GM12878 (cell line): Measurements from ENCODE around the gene CLEC12A. TPM values are rescaled to one million over a fixed set of nuclear protein-coding genes. Genes with fewer than 3 reads are reported as not detected.

ENCODE experiments used
- ATAC-seq: fragments of 200-7000 bp; cut with Tn5 transposase; 3 replicates; pipeline ENCODE4 v1.9.1; 2020; ENCODE audit warnings: mild to moderate bottlenecking, moderate library complexity
- BruUV-seq: library from RNA; stranded (reverse); fragments of 400-500 nt; replicated peaks from 2 replicates; lab custom pipeline; 2021; lab: Mats Ljungman, UMichigan
- CTCF ChIA-PET: fragments of 300-600 bp; sonication (Branson Sonifier 250); formaldehyde crosslinking; extraction: SDS; loops from one replicate; lab custom pipeline; 2021; ENCODE audit warnings: inconsistent platforms; lab: Yijun Ruan, JAX
- POLR2A ChIA-PET: fragments of 350-600 bp; formaldehyde crosslinking; extraction: SDS; loops from one replicate; lab custom pipeline; 2021; ENCODE audit warnings: inconsistent platforms; lab: Charles Lee
- RAD21 ChIA-PET: fragments of 300-600 bp; sonication (Branson Sonifier 250); formaldehyde crosslinking; loops from one replicate; lab custom pipeline; 2023; ENCODE audit warnings: antibody characterized with exemption; ENCODE audit not compliant: unreplicated experiment; lab: Charles Lee
- SMC1A ChIA-PET: fragments of 300-600 bp; sonication (Branson Sonifier 250); formaldehyde crosslinking; loops from one replicate; lab custom pipeline; 2023; ENCODE audit not compliant: unreplicated experiment, uncharacterized antibody; lab: Charles Lee
- DNase-seq: peaks from one replicate; pipeline ENCODE4 v3.0.0-alpha.2; 2011; ENCODE audit warnings: low read depth, low spot score
- FAIRE-seq: peaks from 3 replicates; lab custom pipeline; 2011; peaks lifted over from hg19 to GRCh38; lab: Jason Lieb, UNC
- H2AFZ ChIP-seq: 2 replicates; pipeline ENCODE4 v1.6.0; 2011; ENCODE audit warnings: low read depth, low read length, control low read depth; ENCODE audit not compliant: control insufficient read depth
- H3K27ac ChIP-seq: 2 replicates; pipeline ENCODE4 v1.5.1; 2011; ENCODE audit warnings: control low read depth; ENCODE audit not compliant: control insufficient read depth, insufficient read depth
- H3K27me3 ChIP-seq, 2 experiments: replicated peaks in 1 of 2; 2 replicates each; pipeline versions ENCODE4 v1.6.0 to v1.6.1; 2011; ENCODE audit warnings: low read length in 1 of 2; ENCODE audit not compliant: control insufficient read depth in 2 of 2, insufficient read depth in 2 of 2
- H3K36me3 ChIP-seq, 2 experiments: 2 replicates each; pipeline ENCODE4 v1.5.1; 2011; ENCODE audit warnings: low read length in 1 of 2; ENCODE audit not compliant: control insufficient read depth in 2 of 2, insufficient read depth in 2 of 2
- H3K4me1 ChIP-seq: 2 replicates; pipeline ENCODE4 v1.6.1; 2011; ENCODE audit warnings: mild to moderate bottlenecking, low read length, moderate library complexity, mixed read lengths; ENCODE audit not compliant: control insufficient read depth, insufficient read depth
- H3K4me2 ChIP-seq: 2 replicates; pipeline ENCODE4 v1.6.0; 2011; ENCODE audit warnings: control low read depth; ENCODE audit not compliant: control insufficient read depth, insufficient read depth
- H3K4me3 ChIP-seq: fragments of 200-600 bp; sonication (generic); 2 replicates; pipeline ENCODE4 v1.5.1; 2016
- H3K79me2 ChIP-seq: 2 replicates; pipeline ENCODE4 v1.6.0; 2011; ENCODE audit warnings: low read length; ENCODE audit not compliant: control insufficient read depth, insufficient read depth
- H3K9ac ChIP-seq: 2 replicates; pipeline ENCODE4 v1.8.0; 2011; ENCODE audit warnings: low read length, control low read depth, mixed read lengths; ENCODE audit not compliant: control insufficient read depth, insufficient read depth
- H3K9me3 ChIP-seq: replicated peaks from 3 replicates; pipeline ENCODE4 v1.5.1; 2011; ENCODE audit warnings: mild to moderate bottlenecking, low read length; ENCODE audit not compliant: control insufficient read depth, insufficient read depth
- H4K20me1 ChIP-seq: 2 replicates; pipeline ENCODE4 v1.6.0; 2011; ENCODE audit not compliant: control insufficient read depth, insufficient read depth
- BHLHE40 ChIP-seq, 2 experiments: fragments of 450-650 bp in 1 of 2; IDR thresholded peaks; 2 replicates each; pipeline ENCODE4 v1.6.1; 2011 to 2017; ENCODE audit warnings: low read depth in 2 of 2, borderline replicate concordance in 1 of 2, improper control_type of control experiment in 1 of 2, low read length in 1 of 2, mild to moderate bottlenecking in 1 of 2
- CHD1 ChIP-seq: IDR thresholded peaks from 2 replicates; pipeline ENCODE4 v1.6.1; 2012; ENCODE audit warnings: low read depth, low read length, improper control_type of control experiment
- MEF2B ChIP-seq: fragments of 450-650 bp; IDR thresholded peaks from 2 replicates; pipeline ENCODE4 v1.6.1; 2018; ENCODE audit warnings: mild to moderate bottlenecking, moderate library complexity; ENCODE audit not compliant: partially characterized antibody, poor library complexity, severe bottlenecking
- TAF1 ChIP-seq: IDR thresholded peaks from 2 replicates; pipeline ENCODE4 v1.6.1; 2011; ENCODE audit warnings: mild to moderate bottlenecking, low read depth, low read length, borderline replicate concordance
- in situ Hi-C: fragments of 300-500 bp; cut with MboI; formaldehyde crosslinking; loops from 9 replicates; pipeline ENCODE4 v1.14.3; 2018; ENCODE audit warnings: mixed read lengths
- intact Hi-C: fragments of 100-400 bp; cut with micrococcal nuclease; formaldehyde crosslinking; loops from one replicate; pipeline ENCODE4 v1.14.2; 2022; ENCODE audit not compliant: unreplicated experiment
- polyA plus RNA-seq, 11 experiments: library from polyadenylated mRNA; depleted of rRNA in 4 of 11; unstranded in 6 of 11; stranded (reverse) in 5 of 11; fragments of >200 nt; fragmentation: Nextera tagmentation in 4 of 11; fragmentation: Illumina TruSeq in 1 of 11; extraction: Ambion mirVana in 4 of 11; extraction: Trizol in 1 of 11; gene quantifications; 1 replicate in 1 of 11; 2 replicates in 10 of 11; pipeline versions ENCODE4 v1.2.1 to v1.2.3, GENCODE V29; 2011 to 2016; ENCODE audit warnings: inconsistent platforms in 2 of 11, missing spikeins in 2 of 11, low read depth in 1 of 11
- total RNA-seq, 4 experiments: library from RNA; depleted of rRNA in 3 of 4; stranded (reverse); fragments of >200 nt in 3 of 4; fragmentation: Illumina TruSeq in 1 of 4; extraction: Trizol in 1 of 4; gene quantifications; 2 replicates each; pipeline versions ENCODE4 v1.2.1 to v1.2.3, GENCODE V29; 2013 to 2021
- TF ChIP-seq, protein P1 (sequence below): fragments of 450-650 bp; formaldehyde crosslinking; IDR thresholded peaks from 2 replicates; pipeline ENCODE4 v1.5.0; 2022; ENCODE audit warnings: mild to moderate bottlenecking, missing genetic modification characterization

Gene CLEC12A
- total and polyA plus RNA-seq, 10 of the 15 experiments (the other 5 are each of a cell fraction or from before 2014, with no cell fraction given) = 0.07 to 0.21 TPM; not detected in 8

DNA sequence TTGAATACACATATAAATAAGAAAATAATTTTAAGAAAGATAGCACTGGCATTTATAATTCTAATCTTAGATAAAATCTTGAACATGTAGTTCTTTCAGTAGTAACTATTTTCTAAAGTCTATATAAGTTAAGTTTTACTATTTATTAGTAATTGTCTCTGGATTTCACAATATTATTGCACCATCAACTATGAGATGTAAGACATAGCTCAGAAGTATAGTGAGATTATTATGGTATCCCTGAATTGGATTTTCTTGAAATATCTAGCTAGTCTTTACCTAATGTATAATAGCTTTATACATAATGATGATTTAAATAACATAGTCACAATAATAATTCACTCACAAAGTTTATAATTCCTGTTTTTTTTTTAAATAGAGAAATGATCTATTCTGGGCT is 6.7 kb downstream of the CLEC12A start:
- ChIA-PET SMC1A (interaction anchor here (1.0 to 1.1 kb wide), 2 partner anchors 28 to 355 kb away, joined by 3 read pairs; no protein-coding TSS in a partner anchor), RAD21 (no interaction called here), POLR2A (no interaction called here), CTCF (interaction anchor here (0.7 to 1.8 kb wide), 3 partner anchors 8 to 38 kb away, joined by 3 to 4 read pairs (median 3); no protein-coding TSS in a partner anchor)
- Histone ChIP-seq H2AFZ (no peak overlapping the region), H3K4me1 (no peaks in the 10 kb centered on the region), H4K20me1 (no peaks in the 10 kb centered on the region), H3K27ac (no peak overlapping the region), H3K9me3 (peaks cover 8% of the 10 kb centered on the region; the same call in 1 of the 3 replicates), H3K36me3 (no peaks in the 10 kb centered on the region), H3K4me3 (no peak overlapping the region), H3K79me2 (no peaks in the 10 kb centered on the region), H3K4me2 (no peak overlapping the region), H3K27me3 (peaks cover 0 to 2% of the 10 kb centered on the region in 2 experiments; a peak in 1 of 4 replicates), H3K9ac (no peak overlapping the region)
- DNase-seq (no peak), FAIRE-seq (no peak), ATAC-seq (no peak)
- in situ Hi-C loops = no loop called here
- intact Hi-C loops = no loop called here
- no TSS peak for BruUV-seq
- TF ChIP-seq, protein P1, sequence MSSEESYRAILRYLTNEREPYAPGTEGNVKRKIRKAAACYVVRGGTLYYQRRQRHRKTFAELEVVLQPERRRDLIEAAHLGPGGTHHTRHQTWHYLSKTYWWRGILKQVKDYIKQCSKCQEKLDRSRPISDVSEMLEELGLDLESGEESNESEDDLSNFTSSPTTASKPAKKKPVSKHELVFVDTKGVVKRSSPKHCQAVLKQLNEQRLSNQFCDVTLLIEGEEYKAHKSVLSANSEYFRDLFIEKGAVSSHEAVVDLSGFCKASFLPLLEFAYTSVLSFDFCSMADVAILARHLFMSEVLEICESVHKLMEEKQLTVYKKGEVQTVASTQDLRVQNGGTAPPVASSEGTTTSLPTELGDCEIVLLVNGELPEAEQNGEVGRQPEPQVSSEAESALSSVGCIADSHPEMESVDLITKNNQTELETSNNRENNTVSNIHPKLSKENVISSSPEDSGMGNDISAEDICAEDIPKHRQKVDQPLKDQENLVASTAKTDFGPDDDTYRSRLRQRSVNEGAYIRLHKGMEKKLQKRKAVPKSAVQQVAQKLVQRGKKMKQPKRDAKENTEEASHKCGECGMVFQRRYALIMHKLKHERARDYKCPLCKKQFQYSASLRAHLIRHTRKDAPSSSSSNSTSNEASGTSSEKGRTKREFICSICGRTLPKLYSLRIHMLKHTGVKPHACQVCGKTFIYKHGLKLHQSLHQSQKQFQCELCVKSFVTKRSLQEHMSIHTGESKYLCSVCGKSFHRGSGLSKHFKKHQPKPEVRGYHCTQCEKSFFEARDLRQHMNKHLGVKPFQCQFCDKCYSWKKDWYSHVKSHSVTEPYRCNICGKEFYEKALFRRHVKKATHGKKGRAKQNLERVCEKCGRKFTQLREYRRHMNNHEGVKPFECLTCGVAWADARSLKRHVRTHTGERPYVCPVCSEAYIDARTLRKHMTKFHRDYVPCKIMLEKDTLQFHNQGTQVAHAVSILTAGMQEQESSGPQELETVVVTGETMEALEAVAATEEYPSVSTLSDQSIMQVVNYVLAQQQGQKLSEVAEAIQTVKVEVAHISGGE (CRISPR knock-in tag) = no peak
- TF ChIP-seq CHD1 = no peak
- TF ChIP-seq TAF1 = no peak
- no peak for TF ChIP-seq BHLHE40 (IDR thresholded peaks at IDR 0.05; ENCODE audit: borderline replicate concordance in 1 of 2, low read depth in 2 of 2, low read length in 1 of 2)
- TF ChIP-seq MEF2B = no peak
